Panc1 (cell line): ENCODE measurements around the gene KAZALD1.

Experiments
- POLR2AphosphoS5 ChIP-seq: IDR thresholded peaks from 2 replicates; pipeline ENCODE4 v1.6.1; 2012; ENCODE audit warnings: mild to moderate bottlenecking, low read depth, low read length, moderate library complexity
- TCF7L2 ChIP-seq: IDR thresholded peaks from 2 replicates; pipeline ENCODE4 v1.6.1; 2011; ENCODE audit warnings: mild to moderate bottlenecking, low read depth, low read length, inconsistent platforms
- TF ChIP-seq, protein P1 (sequence below): fragments of 450-650 bp; IDR thresholded peaks from 2 replicates; pipeline ENCODE4 v1.5.1; 2017; ENCODE audit warnings: mild to moderate bottlenecking
- TF ChIP-seq, protein P2 (sequence below), 2 experiments: IDR thresholded peaks; 2 replicates each; pipeline ENCODE4 v1.6.1; 2011 to 2012; ENCODE audit warnings: low read depth in 2 of 2, control low read depth in 1 of 2, low read length in 1 of 2, mild to moderate bottlenecking in 1 of 2, moderate library complexity in 1 of 2; ENCODE audit not compliant: insufficient read depth in 1 of 2

DNA sequence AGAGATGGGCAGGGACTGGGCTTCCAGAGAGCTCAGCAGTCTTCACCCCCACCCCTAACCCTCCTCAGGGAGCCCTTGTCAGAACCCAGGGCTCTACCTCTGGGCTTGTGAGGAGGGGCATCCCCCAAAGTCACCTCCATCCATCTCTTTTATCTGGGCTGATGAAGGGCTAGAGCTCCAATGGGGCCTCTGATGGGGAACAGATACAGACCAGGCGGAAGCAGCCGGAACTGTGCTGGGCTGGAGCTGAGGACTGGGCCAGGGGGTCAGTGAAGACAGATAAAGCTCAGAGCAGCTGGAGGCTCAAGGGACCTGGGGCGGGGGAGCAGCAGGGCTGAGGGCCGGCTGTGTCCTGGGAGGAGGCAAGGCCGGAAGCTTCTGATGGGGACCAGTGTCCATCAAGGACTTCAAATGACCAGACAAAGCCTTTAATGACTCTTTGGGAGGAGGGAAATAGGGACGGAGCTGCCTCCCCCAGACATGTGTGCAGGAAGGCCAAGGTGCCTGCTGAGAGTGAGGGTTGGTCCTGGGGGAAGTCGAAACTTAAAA lies 10.2 kb downstream of the KAZALD1 start:
- TF ChIP-seq, protein P1, sequence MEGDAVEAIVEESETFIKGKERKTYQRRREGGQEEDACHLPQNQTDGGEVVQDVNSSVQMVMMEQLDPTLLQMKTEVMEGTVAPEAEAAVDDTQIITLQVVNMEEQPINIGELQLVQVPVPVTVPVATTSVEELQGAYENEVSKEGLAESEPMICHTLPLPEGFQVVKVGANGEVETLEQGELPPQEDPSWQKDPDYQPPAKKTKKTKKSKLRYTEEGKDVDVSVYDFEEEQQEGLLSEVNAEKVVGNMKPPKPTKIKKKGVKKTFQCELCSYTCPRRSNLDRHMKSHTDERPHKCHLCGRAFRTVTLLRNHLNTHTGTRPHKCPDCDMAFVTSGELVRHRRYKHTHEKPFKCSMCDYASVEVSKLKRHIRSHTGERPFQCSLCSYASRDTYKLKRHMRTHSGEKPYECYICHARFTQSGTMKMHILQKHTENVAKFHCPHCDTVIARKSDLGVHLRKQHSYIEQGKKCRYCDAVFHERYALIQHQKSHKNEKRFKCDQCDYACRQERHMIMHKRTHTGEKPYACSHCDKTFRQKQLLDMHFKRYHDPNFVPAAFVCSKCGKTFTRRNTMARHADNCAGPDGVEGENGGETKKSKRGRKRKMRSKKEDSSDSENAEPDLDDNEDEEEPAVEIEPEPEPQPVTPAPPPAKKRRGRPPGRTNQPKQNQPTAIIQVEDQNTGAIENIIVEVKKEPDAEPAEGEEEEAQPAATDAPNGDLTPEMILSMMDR, result no peak
- TF ChIP-seq POLR2AphosphoS5 (no peak), TCF7L2 (no peak)
- TF ChIP-seq, protein P2, sequence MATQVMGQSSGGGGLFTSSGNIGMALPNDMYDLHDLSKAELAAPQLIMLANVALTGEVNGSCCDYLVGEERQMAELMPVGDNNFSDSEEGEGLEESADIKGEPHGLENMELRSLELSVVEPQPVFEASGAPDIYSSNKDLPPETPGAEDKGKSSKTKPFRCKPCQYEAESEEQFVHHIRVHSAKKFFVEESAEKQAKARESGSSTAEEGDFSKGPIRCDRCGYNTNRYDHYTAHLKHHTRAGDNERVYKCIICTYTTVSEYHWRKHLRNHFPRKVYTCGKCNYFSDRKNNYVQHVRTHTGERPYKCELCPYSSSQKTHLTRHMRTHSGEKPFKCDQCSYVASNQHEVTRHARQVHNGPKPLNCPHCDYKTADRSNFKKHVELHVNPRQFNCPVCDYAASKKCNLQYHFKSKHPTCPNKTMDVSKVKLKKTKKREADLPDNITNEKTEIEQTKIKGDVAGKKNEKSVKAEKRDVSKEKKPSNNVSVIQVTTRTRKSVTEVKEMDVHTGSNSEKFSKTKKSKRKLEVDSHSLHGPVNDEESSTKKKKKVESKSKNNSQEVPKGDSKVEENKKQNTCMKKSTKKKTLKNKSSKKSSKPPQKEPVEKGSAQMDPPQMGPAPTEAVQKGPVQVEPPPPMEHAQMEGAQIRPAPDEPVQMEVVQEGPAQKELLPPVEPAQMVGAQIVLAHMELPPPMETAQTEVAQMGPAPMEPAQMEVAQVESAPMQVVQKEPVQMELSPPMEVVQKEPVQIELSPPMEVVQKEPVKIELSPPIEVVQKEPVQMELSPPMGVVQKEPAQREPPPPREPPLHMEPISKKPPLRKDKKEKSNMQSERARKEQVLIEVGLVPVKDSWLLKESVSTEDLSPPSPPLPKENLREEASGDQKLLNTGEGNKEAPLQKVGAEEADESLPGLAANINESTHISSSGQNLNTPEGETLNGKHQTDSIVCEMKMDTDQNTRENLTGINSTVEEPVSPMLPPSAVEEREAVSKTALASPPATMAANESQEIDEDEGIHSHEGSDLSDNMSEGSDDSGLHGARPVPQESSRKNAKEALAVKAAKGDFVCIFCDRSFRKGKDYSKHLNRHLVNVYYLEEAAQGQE (IDR thresholded peaks at IDR 0.05; ENCODE audit: insufficient read depth in 1 of 2, low read depth in 2 of 2, low read length in 1 of 2), result no peak
